Tibial artery (tissue), 4 donors: ENCODE data around the gene PITPNM3.

Source experiments
- DNase-seq, 2 donors: peaks; one replicate each; pipeline ENCODE4 v3.0.0-alpha.2; 2019
- H3K27ac ChIP-seq, 2 donors: fragments of 200-600 bp; sonication (generic) in 1 of 2; 1 replicate in 1 of 2; 2 replicates in 1 of 2; pipeline ENCODE4 v1.5.1; 2018 to 2019; ENCODE audit warnings: mild to moderate bottlenecking in 1 of 2
- H3K27me3 ChIP-seq, 2 donors: fragments of 200-600 bp; sonication (generic) in 1 of 2; one replicate each; pipeline versions ENCODE4 v1.5.1 to v1.6.0; 2016 to 2019
- H3K36me3 ChIP-seq, 3 donors: fragments of 200-600 bp; sonication (generic) in 2 of 3; one replicate each; pipeline ENCODE4 v1.5.1; 2016 to 2019; ENCODE audit warnings: mild to moderate bottlenecking in 2 of 3
- H3K4me1 ChIP-seq, 4 donors: fragments of 200-600 bp; sonication (generic) in 2 of 4; 1 replicate in 3 of 4; 2 replicates in 1 of 4; pipeline ENCODE4 v1.5.1; 2016 to 2019
- H3K4me3 ChIP-seq, 2 donors: fragments of 200-600 bp; sonication (generic) in 1 of 2; 1 replicate in 1 of 2; 2 replicates in 1 of 2; pipeline ENCODE4 v1.5.1; 2018 to 2019; ENCODE audit warnings: mild to moderate bottlenecking in 2 of 2
- H3K9me3 ChIP-seq, 3 donors: fragments of 200-600 bp; sonication (generic) in 1 of 3; one replicate each; pipeline ENCODE4 v1.5.1; 2016 to 2019
- intact Hi-C: fragments of 100-400 bp; cut with DNase I; formaldehyde crosslinking; loops from one replicate; pipeline ENCODE4 v1.15.0; 2023; ENCODE audit warnings: low total_unique reads
- TF ChIP-seq, protein P1 (sequence below), 2 experiments: fragments of 200-600 bp in 1 of 2; fragments of 450-650 bp in 1 of 2; IDR thresholded peaks; one replicate each; pipeline ENCODE4 v1.5.1; 2017 to 2019; ENCODE audit warnings: antibody characterized with exemption in 2 of 2, mild to moderate bottlenecking in 1 of 2, moderate library complexity in 1 of 2

Gene PITPNM3

DNA sequence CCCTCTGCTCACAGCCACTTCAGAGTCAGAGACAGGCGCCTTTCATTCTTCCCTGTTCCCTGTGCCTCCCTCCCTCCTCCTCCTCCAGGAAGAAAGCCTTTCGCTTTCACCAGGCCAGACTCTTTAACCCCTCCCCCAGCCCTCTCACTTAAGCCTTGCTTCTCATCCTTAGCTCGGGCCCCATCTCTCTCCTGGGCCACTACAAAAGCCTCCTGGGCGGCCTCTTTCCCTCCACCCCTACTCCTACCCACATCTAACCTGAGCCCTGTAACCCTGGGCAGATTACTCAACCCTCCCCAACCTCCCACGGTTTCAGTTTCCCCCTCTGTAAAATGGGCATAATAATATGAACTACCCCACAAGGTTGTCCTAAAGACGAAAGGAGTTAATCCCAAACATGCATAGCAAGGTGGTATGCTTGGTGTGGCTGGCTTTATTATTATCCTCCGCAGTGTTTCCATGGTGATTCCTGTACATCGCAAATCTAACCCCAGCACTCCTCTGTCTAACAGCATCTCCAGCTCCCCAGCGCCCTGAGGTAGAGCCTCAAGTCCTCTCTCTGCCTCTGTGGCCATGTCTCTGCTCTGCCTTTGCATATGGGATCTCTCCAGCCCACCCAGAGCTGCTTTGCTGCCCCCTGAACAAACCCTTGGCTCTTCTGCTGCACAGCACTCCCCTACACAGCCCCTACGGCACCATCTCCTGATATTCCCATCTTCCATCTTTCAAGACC is 94.4 kb downstream of the PITPNM3 start:
- peaks cover 0 to 8% (median 3%) of the 10 kb centered on the region in 4 donors for H3K4me1 ChIP-seq
- no peak overlapping the region for H3K27ac ChIP-seq
- H3K27me3 ChIP-seq = no peaks in the 10 kb centered on the region
- no peak for DNase-seq
- intact Hi-C loops = no loop called here
- no peak overlapping the region for H3K4me3 ChIP-seq
- no peaks in the 10 kb centered on the region for H3K9me3 ChIP-seq
- TF ChIP-seq, protein P1, sequence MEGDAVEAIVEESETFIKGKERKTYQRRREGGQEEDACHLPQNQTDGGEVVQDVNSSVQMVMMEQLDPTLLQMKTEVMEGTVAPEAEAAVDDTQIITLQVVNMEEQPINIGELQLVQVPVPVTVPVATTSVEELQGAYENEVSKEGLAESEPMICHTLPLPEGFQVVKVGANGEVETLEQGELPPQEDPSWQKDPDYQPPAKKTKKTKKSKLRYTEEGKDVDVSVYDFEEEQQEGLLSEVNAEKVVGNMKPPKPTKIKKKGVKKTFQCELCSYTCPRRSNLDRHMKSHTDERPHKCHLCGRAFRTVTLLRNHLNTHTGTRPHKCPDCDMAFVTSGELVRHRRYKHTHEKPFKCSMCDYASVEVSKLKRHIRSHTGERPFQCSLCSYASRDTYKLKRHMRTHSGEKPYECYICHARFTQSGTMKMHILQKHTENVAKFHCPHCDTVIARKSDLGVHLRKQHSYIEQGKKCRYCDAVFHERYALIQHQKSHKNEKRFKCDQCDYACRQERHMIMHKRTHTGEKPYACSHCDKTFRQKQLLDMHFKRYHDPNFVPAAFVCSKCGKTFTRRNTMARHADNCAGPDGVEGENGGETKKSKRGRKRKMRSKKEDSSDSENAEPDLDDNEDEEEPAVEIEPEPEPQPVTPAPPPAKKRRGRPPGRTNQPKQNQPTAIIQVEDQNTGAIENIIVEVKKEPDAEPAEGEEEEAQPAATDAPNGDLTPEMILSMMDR (IDR thresholded peaks at IDR 0.05) = no peak
- peaks cover 0 to 3% (median 0%) of the 10 kb centered on the region in 3 donors for H3K36me3 ChIP-seq

DNA sequence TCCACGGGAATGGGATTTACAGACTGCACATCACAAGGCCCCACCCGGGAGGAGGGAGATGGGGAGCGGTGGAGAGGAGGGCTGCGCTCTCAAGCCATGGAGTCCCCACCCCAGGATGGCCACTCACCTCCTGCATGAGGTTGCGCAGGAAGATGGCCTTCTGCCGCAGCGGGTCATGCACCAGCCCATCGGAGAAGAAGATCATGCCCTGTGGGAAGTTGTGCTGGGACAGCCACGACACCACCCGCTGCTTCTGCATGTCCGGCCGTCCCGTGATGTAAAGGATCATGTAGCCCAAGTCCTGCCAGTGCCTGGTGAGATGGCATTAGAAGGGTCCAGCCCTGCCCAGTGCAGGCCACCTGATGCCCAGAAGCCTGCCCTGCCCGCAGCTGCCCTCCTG is 95.1 kb downstream of the PITPNM3 start:
- Histone ChIP-seq H3K36me3 (peaks cover 0 to 3% (median 0%) of the 10 kb centered on the region in 3 donors), H3K9me3 (no peaks in the 10 kb centered on the region), H3K4me1 (peaks cover 0 to 11% (median 5%) of the 10 kb centered on the region in 4 donors), H3K4me3 (no peak overlapping the region), H3K27me3 (peaks cover 0 to 5% of the 10 kb centered on the region in 2 donors), H3K27ac (no peak overlapping the region)
- DNase-seq = no peak
- TF ChIP-seq, protein P1 (IDR thresholded peaks at IDR 0.05) = no peak
- intact Hi-C loops = no loop called here

DNA sequence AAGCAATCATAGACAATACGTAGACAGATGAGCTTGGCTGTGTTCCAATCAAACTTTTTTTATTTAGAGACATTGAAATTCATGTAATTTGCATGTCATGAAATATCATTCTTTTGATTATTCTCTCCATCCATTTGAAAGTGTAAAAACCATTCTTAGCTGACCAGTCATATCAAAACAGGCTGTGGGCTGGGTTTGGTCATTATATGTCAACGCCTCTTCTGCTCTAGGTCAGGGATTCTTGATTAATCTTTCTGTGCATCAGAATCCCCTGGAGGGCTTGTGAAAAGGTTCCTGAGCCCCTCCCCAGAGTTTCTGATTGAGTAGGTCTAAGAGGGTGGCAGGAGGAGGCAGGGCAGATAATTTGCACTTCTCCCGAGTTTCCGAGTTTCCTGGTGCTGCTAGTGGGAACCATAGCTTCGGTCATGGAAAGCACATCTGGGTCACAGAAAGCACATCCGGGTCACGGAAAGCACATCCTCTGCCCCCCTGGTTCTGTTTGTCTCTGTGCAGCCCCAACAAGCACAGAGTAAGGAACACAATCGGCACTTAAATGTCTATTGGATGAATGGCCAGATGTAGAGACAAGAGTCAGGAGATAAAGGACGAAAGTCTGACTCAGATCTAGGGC is 95.7 kb downstream of the PITPNM3 start:
- DNase-seq = no peak
- TF ChIP-seq, protein P1 (IDR thresholded peaks at IDR 0.05) = no peak
- H3K27me3 ChIP-seq = peaks cover 0 to 11% of the 10 kb centered on the region in 2 donors
- H3K36me3 ChIP-seq = peaks cover 0 to 3% (median 0%) of the 10 kb centered on the region in 3 donors
- intact Hi-C loops = no loop called here
- H3K27ac ChIP-seq = no peak overlapping the region
- no peak overlapping the region for H3K4me3 ChIP-seq
- H3K9me3 ChIP-seq = no peaks in the 10 kb centered on the region
- peaks cover 0 to 12% (median 5%) of the 10 kb centered on the region in 4 donors for H3K4me1 ChIP-seq

GRCh38 chr17:6458460-6458950 is 97.8 kb downstream of the PITPNM3 start:
- Histone ChIP-seq H3K4me3 (no peak overlapping the region), H3K4me1 (peaks cover 0 to 19% (median 12%) of the 10 kb centered on the region in 4 donors), H3K36me3 (peaks cover 0 to 3% (median 0%) of the 10 kb centered on the region in 3 donors), H3K27me3 (peaks cover 0 to 30% of the 10 kb centered on the region in 2 donors), H3K27ac (no peak overlapping the region), H3K9me3 (no peaks in the 10 kb centered on the region)
- TF ChIP-seq, protein P1 (IDR thresholded peaks at IDR 0.05) = no peak
- intact Hi-C loops = no loop called here
- DNase-seq = no peak

GRCh38 chr17:6457688-6458459 is 98.5 kb downstream of the PITPNM3 start:
- Histone ChIP-seq H3K9me3 (no peaks in the 10 kb centered on the region), H3K36me3 (peaks cover 0 to 3% (median 0%) of the 10 kb centered on the region in 3 donors), H3K4me3 (no peak overlapping the region), H3K4me1 (peaks cover 0 to 19% (median 12%) of the 10 kb centered on the region in 4 donors), H3K27me3 (peaks cover 0 to 31% of the 10 kb centered on the region in 2 donors), H3K27ac (no peak overlapping the region)
- intact Hi-C loops = no loop called here
- TF ChIP-seq, protein P1 (IDR thresholded peaks at IDR 0.05) = no peak
- DNase-seq = no peak
